NCI-H146 treated with DMSO at 0.1 percent for 48 hours (cell line): ENCODE results near the gene NPM1.

ENCODE experiments used
- DNase-seq: peaks from one replicate; lab custom pipeline; 2025; ENCODE audit not compliant: unreplicated experiment; lab: John Stamatoyannopoulos, UW

NPM1 gene

GRCh38 chr5:171447226-171447625 lies 59.6 kb downstream of the NPM1 start:
- no peak for DNase-seq

- DNase-seq, result no peak
Measured at GRCh38 chr5:171449426-171449825, 61.8 kb downstream of the NPM1 start.

GRCh38 chr5:171450423-171451331 lies 63.0 kb downstream of the NPM1 start:
- no peak for DNase-seq

GRCh38 chr5:171451421-171451820 lies 63.8 kb downstream of the NPM1 start:
- no peak for DNase-seq

GRCh38 chr5:171453056-171453725 lies 65.5 kb downstream of the NPM1 start:
- DNase-seq, result no peak

GRCh38 chr5:171453988-171454387 lies 66.3 kb downstream of the NPM1 start:
- no peak for DNase-seq

GRCh38 chr5:171454549-171454948 lies 66.9 kb downstream of the NPM1 start:
- no peak for DNase-seq

GRCh38 chr5:171455522-171455921 lies 67.9 kb downstream of the NPM1 start:
- no peak for DNase-seq

GRCh38 chr5:171457208-171457981 lies 69.7 kb downstream of the NPM1 start:
- DNase-seq, result no peak

GRCh38 chr5:171459839-171460238 lies 72.2 kb downstream of the NPM1 start:
- DNase-seq, result no peak
